ENCODE results near the gene CCNY.

Gene CCNY

DNA sequence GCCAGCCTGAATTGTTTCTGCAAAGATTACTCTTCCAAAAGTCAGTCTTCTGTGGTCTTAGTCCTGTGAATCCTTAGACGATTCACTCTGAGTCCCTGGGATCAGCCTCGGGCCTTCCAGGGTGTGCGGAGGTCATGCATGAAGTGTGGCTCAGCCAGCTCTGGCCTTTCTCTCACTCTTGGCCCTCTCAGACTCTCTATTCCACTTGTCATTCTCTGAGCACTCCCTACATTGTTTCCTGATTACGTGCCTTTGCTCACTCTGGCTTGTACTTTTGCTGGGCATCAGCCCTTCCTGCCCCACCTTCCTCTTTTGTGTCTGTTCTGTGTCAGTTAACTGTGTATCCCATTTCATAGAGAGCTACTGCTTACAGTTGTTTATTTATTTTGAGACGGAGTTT, 36.0 kb downstream of the CCNY start:
- H3K4me3 ChIP-seq (ENCODE audit: low read depth, low read length) = no peak overlapping the region
- no peak for DNase-seq (ENCODE audit: low read depth)
- TF ChIP-seq, protein P1, sequence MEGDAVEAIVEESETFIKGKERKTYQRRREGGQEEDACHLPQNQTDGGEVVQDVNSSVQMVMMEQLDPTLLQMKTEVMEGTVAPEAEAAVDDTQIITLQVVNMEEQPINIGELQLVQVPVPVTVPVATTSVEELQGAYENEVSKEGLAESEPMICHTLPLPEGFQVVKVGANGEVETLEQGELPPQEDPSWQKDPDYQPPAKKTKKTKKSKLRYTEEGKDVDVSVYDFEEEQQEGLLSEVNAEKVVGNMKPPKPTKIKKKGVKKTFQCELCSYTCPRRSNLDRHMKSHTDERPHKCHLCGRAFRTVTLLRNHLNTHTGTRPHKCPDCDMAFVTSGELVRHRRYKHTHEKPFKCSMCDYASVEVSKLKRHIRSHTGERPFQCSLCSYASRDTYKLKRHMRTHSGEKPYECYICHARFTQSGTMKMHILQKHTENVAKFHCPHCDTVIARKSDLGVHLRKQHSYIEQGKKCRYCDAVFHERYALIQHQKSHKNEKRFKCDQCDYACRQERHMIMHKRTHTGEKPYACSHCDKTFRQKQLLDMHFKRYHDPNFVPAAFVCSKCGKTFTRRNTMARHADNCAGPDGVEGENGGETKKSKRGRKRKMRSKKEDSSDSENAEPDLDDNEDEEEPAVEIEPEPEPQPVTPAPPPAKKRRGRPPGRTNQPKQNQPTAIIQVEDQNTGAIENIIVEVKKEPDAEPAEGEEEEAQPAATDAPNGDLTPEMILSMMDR (IDR thresholded peaks at IDR 0.05; ENCODE audit: control insufficient read depth, extremely low read depth, insufficient read depth) = no peak

DNA sequence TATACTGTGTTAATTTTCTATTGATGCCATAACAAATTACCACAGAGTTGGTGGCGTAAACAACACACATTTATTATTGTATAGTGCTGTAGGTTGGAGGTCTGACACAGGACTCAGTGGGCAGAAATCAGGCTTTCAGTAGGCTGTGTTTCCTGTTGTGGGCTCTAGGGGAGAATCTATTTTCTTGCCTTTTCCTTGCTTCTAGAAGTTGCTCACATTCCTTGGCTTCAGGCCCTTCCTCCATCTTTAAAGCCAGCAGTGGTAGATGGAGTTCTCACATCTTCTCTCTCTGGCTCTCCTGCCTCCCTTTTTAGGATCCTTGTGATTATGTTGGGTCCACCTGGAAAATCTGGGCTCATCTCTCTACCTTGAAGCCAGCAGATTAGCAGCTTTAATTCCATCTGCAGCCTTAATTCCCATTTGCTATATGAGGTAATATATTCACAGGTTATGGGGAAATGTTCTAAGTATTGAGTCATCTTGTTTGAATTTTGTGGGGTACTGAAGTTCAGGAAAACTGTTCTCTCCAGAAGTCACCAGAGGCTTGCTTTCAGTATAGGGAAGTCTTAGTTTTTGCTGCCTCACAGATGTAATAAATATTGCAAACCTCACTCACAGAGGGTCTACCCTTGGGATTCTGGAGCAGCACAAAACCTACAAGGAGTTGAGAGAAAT, 38.9 kb downstream of the CCNY start:
- TF ChIP-seq, protein P1 (IDR thresholded peaks at IDR 0.05; ENCODE audit: control insufficient read depth, extremely low read depth, insufficient read depth) = no peak
- no peak overlapping the region for H3K4me3 ChIP-seq (ENCODE audit: low read depth, low read length)
- no peak for DNase-seq (ENCODE audit: low read depth)

- H3K4me3 ChIP-seq (ENCODE audit: low read depth, low read length) = no peak overlapping the region
- TF ChIP-seq, protein P1 (IDR thresholded peaks at IDR 0.05; ENCODE audit: control insufficient read depth, extremely low read depth, insufficient read depth) = no peak
- no peak for DNase-seq (ENCODE audit: low read depth)
These were observed 40.9 kb downstream of the CCNY start for GRCh38 chr10:35377050-35377728.

DNA sequence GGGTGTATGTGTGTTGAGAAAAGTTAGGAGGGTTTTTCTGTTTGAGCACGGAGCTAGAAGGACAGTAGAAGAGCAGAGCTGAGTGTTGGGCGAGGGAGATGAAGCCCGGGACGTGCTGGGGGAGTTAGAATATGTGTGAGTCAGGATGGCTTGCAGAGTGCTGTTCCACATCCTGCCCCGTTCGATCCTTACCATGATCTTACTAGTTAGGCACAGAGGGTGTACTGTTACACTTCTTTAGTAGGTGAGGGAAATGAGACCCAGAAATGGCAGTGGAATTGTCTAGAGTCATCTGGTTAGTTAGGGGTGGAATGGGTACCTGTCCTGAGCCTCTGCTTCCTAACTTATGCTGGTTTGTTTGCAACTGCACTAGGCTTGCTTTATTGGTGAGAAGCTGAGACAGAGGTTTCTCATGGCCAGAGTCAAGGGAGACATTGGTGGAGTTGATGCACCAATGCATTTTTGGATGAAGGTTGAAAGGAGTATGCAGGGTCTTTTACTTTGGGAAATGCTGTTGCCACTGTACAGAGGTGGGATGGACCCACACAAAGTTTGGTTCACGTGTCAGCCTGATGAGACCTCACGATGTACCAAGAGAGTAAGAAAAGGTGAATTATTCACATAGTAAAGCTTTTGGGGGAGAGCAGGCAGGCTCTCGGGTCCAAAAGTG, 42.4 kb downstream of the CCNY start:
- TF ChIP-seq, protein P1 (IDR thresholded peaks at IDR 0.05; ENCODE audit: control insufficient read depth, extremely low read depth, insufficient read depth) = no peak
- H3K4me3 ChIP-seq (ENCODE audit: low read depth, low read length) = no peak overlapping the region
- DNase-seq (ENCODE audit: low read depth) = no peak

DNA sequence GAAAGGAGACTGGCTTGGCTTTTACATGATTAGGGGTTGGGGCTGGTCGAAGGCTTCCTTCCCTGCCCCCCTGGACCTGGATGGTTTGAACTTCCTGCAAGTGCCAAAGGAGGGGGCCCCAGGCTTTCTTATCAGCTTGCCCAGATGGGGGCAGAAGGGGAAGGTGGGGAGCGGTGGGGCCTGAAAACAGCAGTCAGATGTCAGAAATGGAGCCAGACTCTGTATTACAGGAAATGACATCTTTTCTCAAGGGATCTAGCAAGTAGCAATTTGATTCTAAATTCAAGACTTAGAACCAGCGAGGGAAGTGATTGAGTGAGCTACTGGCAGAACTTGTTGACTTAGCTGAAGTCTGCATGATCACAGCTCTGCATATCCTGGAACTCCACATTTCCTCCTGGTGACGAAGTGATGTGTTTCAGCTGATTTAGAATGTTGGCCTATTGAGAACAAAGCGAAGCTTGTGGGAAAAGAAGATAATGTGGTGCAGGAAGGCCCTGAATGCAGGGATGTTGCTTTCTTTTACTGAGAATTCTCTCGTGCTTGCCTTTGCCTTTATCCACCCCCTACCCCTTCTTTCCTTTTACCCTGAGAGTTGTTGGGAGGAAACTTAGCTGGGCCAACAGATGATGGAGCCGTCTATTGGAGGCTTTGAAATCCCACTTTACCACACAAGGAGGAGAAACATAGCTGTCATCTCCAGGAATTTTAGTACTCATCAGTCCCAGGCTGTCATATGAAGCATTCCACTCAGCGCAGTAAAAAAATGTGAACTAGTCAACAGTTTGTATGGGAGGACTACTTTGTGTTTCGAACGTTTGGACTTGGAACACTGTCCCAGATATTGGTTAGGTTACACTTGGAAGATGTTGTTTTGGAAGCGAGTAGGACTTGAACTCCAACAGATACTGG, 43.2 kb downstream of the CCNY start:
- no peak overlapping the region for H3K4me3 ChIP-seq (ENCODE audit: low read depth, low read length)
- TF ChIP-seq, protein P1 (IDR thresholded peaks at IDR 0.05; ENCODE audit: control insufficient read depth, extremely low read depth, insufficient read depth) = no peak
- peak; percentile 38 for DNase-seq (ENCODE audit: low read depth)

- DNase-seq (ENCODE audit: low read depth) = no peak
- no peak overlapping the region for H3K4me3 ChIP-seq (ENCODE audit: low read depth, low read length)
These were observed 45.8 kb downstream of the CCNY start for GRCh38 chr10:35382096-35382495.

More at GRCh38 chr10:35382096-35382495, 45.8 kb downstream of the CCNY start:
- TF ChIP-seq, protein P1 (IDR thresholded peaks at IDR 0.05; ENCODE audit: control insufficient read depth, extremely low read depth, insufficient read depth) = no peak

All from LNCaP clone FGC (cell line).